Stimulated activated CD4-positive, alpha-beta T cell treated with anti-CD3 and anti-CD28 coated beads, Interleukin-4, amount 100 ng/mL, for 24 hours (primary cell): ENCODE results near the gene CFDP1.
"Not testable (repeated sequence)": the region's sequence is repeated elsewhere in the genome, so short reads cannot be mapped to it uniquely, and the experiment has no call there.

Experiments used
- DNase-seq: peaks from one replicate; pipeline ENCODE4 v3.0.0-alpha.2; 2020

Gene CFDP1

DNA sequence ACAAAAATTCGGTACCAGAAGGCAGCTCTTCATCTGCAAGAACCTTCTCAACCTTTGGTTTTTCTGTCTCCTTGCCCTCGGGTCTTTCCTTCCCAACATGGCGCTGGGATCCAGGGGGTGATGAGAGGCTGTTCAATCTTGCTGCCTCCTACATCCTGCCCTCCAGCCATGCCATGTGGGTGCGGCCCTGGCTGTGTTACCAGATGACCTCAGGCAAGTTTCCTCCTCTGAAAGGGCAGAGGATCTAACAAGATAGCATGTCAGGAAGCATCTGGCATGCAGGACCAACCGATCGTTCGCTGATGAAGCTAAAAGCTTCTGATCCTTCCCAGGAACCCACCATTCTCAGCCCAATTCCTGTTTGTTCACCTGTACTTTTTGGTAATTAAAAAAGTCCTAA is 145.1 kb downstream of the CFDP1 start:
- DNase-seq: no peak

- no peak for DNase-seq
Measured at GRCh38 chr16:75287708-75288107, 145.6 kb downstream of the CFDP1 start.

GRCh38 chr16:75286389-75286788 is 146.9 kb downstream of the CFDP1 start:
- DNase-seq: no peak

DNA sequence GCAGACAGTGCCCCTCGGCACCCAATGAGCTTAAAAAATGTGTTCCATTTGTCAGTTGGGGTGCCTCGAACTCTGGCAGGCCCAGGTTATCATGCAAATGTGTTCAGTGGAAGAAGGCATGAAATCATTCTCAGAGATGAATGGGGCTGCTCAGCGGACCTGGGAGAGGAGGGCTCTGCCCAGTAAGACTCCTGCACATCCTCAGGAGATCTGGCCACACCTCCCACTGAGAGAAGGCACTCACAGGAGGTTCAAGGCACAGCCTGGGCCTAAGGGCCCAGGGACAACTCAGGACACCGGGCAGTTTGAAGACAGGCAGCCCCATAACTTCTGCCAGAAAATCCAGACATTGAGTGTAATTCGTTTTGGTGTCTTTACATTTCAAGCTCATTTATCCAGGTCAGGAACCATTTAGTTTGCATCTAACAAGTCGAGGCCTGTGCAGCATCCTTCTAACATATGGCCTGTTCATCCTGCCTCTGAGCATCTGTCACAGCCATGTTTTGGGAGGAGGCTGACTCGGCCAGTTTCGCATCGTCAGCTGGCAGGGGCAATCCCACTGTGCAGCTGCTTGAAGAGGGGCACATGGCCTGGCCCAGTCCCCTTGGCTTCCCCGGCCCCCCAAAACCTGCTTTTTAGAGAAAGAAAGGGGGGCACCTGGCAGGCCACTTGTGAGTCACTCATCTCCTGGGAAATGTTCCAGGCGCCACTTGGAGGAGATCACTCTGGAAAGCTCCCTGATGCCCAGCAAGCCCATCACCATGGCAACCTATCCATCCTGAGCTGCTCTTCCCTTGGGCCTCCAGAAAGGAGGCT is 150.6 kb downstream of the CFDP1 start:
- DNase-seq: no peak

- no peak for DNase-seq
Measured at GRCh38 chr16:75281826-75282225, 151.5 kb downstream of the CFDP1 start.

DNA sequence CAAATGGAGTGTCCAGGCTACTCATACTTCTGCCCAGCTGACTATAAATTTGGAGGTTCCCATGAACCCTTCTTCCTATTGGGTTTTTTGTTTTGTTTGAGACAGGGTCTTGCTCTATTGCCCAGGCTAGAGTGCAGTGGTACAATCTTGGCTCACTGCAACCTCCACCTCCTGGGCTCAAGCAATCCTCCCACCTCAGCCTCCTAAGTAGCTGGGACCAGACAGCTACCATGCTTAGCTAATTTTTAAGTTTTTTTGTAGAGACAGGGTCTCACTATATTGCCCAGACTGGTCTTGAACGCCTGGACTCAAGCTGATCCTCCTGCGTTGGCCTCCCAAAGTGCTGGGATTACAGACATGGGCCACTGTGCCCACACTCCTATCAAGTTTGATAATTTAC is 152.3 kb downstream of the CFDP1 start:
- not testable (repeated sequence) for DNase-seq

- no peak for DNase-seq
Measured at GRCh38 chr16:75280331-75280804, 152.9 kb downstream of the CFDP1 start.

DNA sequence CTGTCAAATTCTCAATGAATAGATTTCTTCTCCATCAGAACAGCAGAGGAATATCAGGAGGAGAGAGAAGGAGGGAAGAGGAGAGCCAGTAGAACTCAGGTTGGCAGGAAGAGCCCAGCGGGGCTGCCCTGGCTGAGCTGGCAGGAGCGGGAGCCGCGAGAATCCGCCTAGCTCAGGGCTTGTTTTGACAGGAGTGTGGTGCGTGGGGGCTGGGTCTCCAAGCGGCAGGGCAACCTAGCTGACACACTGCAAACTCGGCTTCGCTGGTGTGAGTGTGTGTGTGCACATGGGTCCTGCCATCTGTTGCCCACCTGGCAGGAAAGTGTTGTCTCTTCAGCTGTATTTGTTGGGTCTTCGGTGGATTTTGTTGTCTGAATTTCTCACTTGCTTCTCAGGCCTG is 154.0 kb downstream of the CFDP1 start:
- DNase-seq: no peak

DNA sequence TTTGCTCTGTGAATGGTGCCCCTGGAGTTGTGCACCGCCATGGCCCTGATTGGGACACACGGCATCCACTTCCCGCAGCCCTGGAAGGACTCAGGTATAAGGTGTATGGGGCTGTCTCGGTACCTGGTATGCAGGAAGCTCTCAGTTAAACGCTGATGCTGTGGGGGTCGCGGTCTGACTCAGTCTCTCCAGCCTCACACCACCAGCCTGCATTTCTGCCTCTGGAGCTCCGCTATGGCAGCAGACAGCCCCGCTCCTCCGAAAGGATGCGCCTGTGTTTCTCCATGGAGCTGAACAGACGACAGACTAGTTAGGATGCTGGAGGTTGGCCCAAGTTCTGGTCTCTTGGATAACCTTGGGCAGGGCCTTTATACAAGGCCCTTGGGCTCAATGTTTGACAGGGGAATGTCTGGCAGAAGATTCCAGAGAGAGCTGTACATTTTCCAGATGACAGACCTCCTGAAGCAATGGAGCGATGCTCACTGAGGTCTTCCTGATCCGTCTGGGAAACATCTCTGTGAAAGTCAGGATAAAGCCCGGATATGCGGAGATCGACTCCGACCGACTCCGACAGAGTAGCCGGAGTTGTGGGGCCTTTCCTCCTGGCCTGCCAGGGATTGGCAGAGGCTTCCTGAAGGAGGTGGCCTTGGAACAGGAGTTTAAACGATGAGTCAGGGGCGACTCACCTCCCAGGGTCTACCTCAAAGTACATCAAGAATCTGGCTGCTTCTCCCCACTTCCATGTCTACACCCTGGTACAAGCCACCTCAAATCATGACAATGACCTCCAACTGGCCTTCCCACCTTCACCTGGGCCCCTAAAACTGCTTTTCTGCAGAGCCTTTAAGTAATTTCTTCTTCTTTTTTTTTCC is 160.0 kb downstream of the CFDP1 start:
- DNase-seq: no peak

DNA sequence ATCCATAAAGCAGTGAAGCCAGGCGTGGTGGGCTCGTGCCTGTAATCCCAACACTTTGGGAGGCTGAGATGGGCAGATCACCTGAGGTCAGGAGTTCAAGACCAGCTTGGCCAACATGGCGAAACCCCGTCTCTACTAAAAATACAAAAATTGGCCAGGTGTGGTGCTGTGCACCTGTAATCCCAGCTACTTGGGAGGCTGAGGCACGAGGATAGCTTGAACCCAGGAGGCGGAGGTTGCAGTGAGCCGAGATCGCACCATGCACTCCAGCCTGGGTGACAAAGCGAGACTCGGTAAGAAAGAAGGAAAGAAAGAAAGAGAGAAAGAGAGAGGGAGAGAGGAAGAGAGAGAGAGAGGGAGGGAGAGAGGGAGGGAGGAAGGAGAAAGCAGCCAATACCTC is 160.7 kb downstream of the CFDP1 start:
- not testable (repeated sequence) for DNase-seq

GRCh38 chr16:75272097-75272551 is 161.2 kb downstream of the CFDP1 start:
- DNase-seq: no peak

DNA sequence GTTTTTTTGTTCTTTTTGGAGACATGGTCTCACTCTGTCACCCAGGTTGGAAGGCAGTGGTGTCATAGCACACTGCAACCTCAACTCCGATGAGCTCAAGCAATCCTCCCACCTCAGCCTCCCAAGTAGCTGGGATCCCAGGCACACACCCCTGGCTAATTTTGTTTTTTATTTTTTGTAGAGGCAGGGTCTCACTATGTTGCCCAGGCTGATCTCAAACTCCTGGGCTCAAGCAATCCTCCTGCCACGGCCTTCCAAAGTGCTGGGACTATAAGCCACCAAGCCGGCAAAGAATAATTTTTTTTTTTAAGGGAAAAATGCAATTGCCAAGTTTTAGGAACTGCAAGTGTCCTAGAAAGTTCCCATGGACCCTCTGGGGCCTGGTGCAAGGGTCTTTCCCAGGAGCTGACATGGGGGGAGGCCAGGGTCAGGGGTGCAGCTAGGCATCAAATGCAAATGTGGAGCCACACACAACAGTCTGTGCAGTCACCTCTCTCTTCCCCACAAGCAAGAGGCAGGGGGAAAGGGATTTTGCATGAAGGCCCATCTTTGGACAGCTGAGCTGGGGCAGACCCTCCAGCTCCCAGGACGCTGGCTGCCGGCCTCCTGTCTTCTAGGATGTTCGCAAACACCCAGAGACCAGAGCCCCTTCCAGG is 161.7 kb downstream of the CFDP1 start:
- no peak for DNase-seq

- DNase-seq: not testable (repeated sequence)
Measured at GRCh38 chr16:75269358-75269757, 163.9 kb downstream of the CFDP1 start.

DNA sequence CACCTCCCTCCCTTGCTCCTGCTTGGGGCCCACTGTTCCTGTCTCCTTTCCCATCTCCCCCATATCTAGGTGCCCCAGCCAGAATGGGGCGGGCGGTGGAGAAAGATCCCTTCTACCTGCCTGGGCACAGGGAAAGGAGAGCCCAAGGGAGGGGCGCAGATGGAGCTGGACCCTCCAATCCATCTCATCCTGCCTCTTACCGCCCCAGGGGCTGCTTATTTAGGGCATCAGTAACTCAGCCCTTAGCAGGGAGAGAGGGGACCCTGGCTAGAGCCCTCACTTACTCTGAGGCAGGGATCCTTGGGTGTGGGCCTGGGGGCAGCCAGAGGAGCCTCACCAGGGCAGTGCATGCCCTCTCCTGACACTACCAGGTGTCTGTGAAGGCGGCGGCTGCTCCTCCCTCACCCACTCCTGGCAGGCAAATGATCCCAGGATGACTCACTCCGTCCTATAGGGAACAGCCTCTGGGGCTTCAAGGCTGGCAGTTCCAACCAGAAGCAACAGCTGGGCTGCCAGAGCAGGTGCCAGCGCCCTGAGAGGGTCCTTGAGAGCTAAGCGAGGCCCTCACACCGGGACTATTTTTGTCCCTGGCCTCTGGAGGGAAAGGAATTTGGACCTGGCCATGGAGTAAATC is 165.6 kb downstream of the CFDP1 start:
- DNase-seq: no peak

DNA sequence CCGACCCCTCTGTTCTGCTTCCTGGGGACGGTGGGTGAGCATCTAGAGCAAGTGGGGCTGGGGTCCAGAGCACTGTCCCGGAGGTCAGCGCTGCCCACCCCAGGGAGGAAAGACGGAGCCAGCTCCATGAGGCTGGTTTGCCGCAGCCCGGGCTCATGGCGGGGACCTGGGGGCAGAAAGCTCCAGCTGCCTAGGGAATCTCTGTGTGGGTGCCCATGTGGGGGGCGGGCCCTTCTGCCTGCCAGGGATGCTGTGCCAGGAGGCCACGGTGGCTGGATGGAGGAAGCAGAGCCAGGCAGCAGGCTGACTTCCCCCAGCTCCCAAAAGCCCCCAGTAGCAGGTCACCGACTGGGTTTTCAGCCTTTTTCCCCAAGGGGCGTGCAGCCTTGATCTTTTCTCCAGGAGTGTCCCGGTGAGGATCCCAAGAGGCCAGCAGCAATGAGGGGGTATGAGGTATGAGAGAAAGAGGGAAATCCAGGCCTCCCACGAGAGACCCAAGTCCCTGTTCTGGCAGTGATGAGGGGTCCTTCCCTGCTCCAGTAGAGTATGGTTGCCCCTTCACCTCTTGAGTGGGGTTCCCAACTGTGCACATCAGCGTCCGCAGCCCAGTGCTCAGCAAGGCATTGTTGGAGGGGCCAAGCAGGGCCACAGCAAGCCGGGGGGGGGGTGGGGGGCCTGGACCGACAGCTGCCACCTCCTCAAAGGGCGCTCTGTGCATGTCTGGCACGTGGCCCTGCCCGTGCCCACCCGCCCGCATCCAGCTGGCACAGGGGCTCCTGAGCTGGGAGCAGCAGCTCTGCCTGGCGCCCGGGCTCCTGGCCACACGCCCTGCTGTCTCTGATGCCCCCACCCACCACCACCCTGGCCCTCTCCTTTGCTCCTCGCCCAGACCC is 166.3 kb downstream of the CFDP1 start:
- no peak for DNase-seq

DNA sequence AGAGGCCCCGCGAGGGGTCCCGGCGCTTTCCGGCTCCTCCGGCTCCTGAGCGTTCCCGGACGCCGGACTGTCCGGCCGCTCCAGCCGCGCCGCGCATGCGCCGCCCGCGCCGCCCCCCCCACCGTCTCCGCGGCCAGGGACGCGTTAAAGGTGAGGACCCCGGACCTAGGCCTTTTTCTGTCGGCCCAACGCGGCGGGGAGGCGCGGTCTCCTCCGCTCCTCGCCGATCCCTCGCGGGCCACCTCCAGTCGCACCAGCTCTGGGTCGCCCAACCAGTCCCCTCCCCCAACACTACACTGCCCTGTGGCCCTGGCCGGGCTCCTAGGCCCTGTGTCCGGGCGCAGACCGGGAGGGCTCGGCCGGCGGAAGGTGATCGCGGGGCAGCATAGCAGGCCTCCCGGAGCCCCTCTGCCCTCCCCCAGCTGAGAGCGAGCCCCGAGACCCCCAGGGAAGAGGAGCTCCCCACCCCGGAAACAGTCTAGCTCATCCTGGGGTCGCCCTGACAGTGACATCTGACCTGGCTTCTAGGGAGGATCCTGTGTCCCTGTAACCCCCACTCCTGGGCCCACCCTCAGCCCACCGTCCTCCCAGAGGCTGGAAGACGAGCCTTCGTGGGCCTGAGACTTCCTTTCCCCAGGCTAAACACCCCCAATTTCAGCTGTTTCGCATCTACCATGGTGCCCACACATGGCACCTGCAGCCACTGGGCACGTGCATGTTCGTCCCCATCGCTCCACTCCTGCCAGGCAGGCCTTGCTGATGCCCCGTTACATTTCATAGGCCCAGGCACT is 167.2 kb downstream of the CFDP1 start:
- DNase-seq: no peak

- no peak for DNase-seq
Measured at GRCh38 chr16:75264999-75265910, 168.0 kb downstream of the CFDP1 start.

DNA sequence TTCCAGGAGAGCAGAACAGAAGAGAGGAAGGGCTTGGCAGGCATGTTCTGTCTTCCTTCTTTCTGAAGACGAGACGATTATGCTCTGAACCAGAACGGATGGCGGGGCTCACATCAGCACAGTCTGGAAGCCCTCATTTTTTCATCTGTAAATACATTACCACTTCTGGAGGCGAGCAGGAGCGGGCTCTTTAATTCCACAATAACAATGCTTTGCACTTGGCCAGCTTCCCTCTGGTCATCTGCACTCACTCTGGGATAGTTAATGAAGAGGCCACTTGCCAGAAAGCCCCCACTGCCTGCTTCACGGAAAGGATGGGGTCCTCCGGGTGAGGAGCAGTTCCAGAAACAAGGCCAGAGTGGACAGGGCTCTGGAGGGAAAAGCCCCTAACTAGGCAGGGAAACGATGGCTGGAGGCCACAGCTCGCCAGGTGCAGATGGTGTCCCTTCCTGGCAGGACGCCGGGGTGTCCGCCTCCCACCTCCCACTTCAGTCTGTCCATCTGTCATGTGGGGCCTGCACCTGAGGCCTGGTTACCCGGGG is 168.8 kb downstream of the CFDP1 start:
- DNase-seq: no peak

DNA sequence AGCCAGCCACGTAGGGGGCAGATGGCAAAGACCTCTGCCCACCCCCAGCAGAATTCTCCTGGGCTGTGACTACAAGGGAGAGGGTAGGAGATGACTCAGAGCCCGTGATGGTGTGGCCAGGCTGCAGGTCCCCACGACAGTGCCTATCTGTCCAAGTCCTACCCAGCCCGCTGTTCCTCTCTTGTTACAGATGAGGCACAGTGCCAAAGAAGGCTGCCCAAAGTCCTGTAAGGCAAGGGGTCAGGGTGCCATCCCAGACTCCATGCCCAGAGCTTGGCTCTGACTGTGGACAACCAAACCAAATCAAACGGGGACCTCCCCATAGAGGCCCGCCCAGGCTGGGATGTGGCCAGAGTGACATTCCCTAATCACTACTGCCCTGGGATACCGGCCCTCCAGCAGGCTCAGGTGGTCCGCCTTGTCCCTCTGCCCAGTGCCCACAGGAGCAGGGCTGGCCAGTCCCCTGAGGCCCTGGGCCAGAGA is 169.3 kb downstream of the CFDP1 start:
- DNase-seq: no peak
